Liver (tissue), 9 donors: ENCODE measurements around the gene FAU. TPM values are rescaled to one million over a fixed set of nuclear protein-coding genes. Genes with fewer than 3 reads are reported as not detected.

Experiments
- DNase-seq: peaks from one replicate; pipeline ENCODE4 v3.0.0-alpha.2; 2017; ENCODE audit warnings: low spot score
- H3K27ac ChIP-seq, 2 donors: one replicate each; pipeline ENCODE4 v1.7.0; 2013; ENCODE audit warnings: inconsistent platforms in 2 of 2, low read length in 2 of 2, control low read depth in 1 of 2, low read depth in 1 of 2, mild to moderate bottlenecking in 1 of 2
- H3K27me3 ChIP-seq, 4 donors: one replicate each; pipeline versions ENCODE4 v1.6.1 to v1.7.0; 2013; ENCODE audit warnings: low read length in 3 of 4, inconsistent platforms in 1 of 4, mild to moderate bottlenecking in 1 of 4, moderate library complexity in 1 of 4; ENCODE audit not compliant: control insufficient read depth in 4 of 4, insufficient read depth in 4 of 4
- H3K36me3 ChIP-seq, 4 donors: one replicate each; pipeline versions ENCODE4 v1.6.1 to v1.7.0; 2013; ENCODE audit warnings: low read length in 3 of 4, mild to moderate bottlenecking in 3 of 4, low read depth in 1 of 4, moderate library complexity in 1 of 4; ENCODE audit not compliant: control insufficient read depth in 4 of 4, insufficient read depth in 3 of 4
- H3K4me1 ChIP-seq, 4 donors: one replicate each; pipeline versions ENCODE4 v1.6.1 to v1.7.0; 2013; ENCODE audit warnings: low read length in 3 of 4, mild to moderate bottlenecking in 3 of 4, moderate library complexity in 1 of 4; ENCODE audit not compliant: control insufficient read depth in 4 of 4, insufficient read depth in 4 of 4
- H3K4me3 ChIP-seq, 3 donors: one replicate each; pipeline versions ENCODE4 v1.6.1 to v1.7.0; 2013; ENCODE audit warnings: low read length in 3 of 3, control low read depth in 1 of 3, low read depth in 1 of 3, mild to moderate bottlenecking in 1 of 3
- H3K9ac ChIP-seq, 2 donors: one replicate each; pipeline ENCODE4 v1.7.0; 2013; ENCODE audit warnings: low read length in 2 of 2, mild to moderate bottlenecking in 2 of 2, moderate library complexity in 2 of 2, control low read depth in 1 of 2, low read depth in 1 of 2
- H3K9me3 ChIP-seq, 4 donors: one replicate each; pipeline versions ENCODE4 v1.6.1 to v1.7.0; 2013; ENCODE audit warnings: low read length in 3 of 4; ENCODE audit not compliant: control insufficient read depth in 4 of 4
- CTCF ChIP-seq: fragments of 150-350 bp; IDR thresholded peaks from 2 replicates; pipeline ENCODE4 v1.5.1; 2017; ENCODE audit warnings: improper control_type of control experiment, low read depth, low read length; ENCODE audit not compliant: missing input control
- FOXA1 ChIP-seq: IDR thresholded peaks from 2 replicates; pipeline ENCODE4 v1.6.1; 2016; ENCODE audit warnings: antibody characterized with exemption
- FOXA2 ChIP-seq: IDR thresholded peaks from 2 replicates; pipeline ENCODE4 v1.6.1; 2016; ENCODE audit warnings: antibody characterized with exemption
- GABPA ChIP-seq, 2 donors: IDR thresholded peaks in 1 of 2; conservative IDR thresholded peaks in 1 of 2; 2 replicates each; pipeline ENCODE4 v1.6.1; 2016; ENCODE audit warnings: antibody characterized with exemption in 2 of 2, mild to moderate bottlenecking in 1 of 2, moderate library complexity in 1 of 2
- HNF4G ChIP-seq: IDR thresholded peaks from 2 replicates; pipeline ENCODE4 v1.6.1; 2016; ENCODE audit warnings: antibody characterized with exemption
- JUND ChIP-seq, 2 donors: IDR thresholded peaks; 2 replicates each; pipeline ENCODE4 v1.6.1; 2016; ENCODE audit warnings: antibody characterized with exemption in 2 of 2
- MAX ChIP-seq: IDR thresholded peaks from 2 replicates; pipeline ENCODE4 v1.6.1; 2016; ENCODE audit warnings: antibody characterized with exemption
- NR2F2 ChIP-seq: IDR thresholded peaks from 2 replicates; pipeline ENCODE4 v1.6.1; 2016; ENCODE audit warnings: antibody characterized with exemption
- RAD21 ChIP-seq, 2 donors: IDR thresholded peaks; 2 replicates each; pipeline ENCODE4 v1.6.1; 2016; ENCODE audit warnings: antibody characterized with exemption in 2 of 2, mild to moderate bottlenecking in 2 of 2
- REST ChIP-seq: IDR thresholded peaks from 2 replicates; pipeline ENCODE4 v1.6.1; 2016; ENCODE audit warnings: antibody characterized with exemption, mild to moderate bottlenecking
- RXRA ChIP-seq, 2 donors: IDR thresholded peaks; 2 replicates each; pipeline ENCODE4 v1.6.1; 2017 to 2018; ENCODE audit warnings: antibody characterized with exemption in 2 of 2, mild to moderate bottlenecking in 1 of 2
- TAF1 ChIP-seq: conservative IDR thresholded peaks from 2 replicates; pipeline ENCODE4 v1.6.1; 2016; ENCODE audit warnings: antibody characterized with exemption, mild to moderate bottlenecking
- ZBTB33 ChIP-seq: IDR thresholded peaks from 2 replicates; pipeline ENCODE4 v1.6.1; 2016; ENCODE audit warnings: antibody characterized with exemption
- WGBS: extraction: QIAGEN DNeasy Blood & Tissue Kit; methylation state at CpG from one replicate; pipeline ENCODE4 v1.1.7; 2013; 5-methylcytosine and 5-hydroxymethylcytosine counted together
- polyA plus RNA-seq, 2 donors: library from polyadenylated mRNA; stranded (reverse) in 1 of 2; unstranded in 1 of 2; fragments of 200-250 nt in 1 of 2; fragments of >200 nt in 1 of 2; fragmentation: Nextera tagmentation in 1 of 2; extraction: Ambion mirVana in 1 of 2; gene quantifications; one replicate each; pipeline versions ENCODE4 v1.2.1 to v1.2.3, GENCODE V29; 2013 to 2015
- total RNA-seq, 2 donors: library from RNA; depleted of rRNA; stranded (reverse); fragments of >200 nt; gene quantifications; one replicate each; pipeline ENCODE4 v1.2.3, GENCODE V29; 2014
- donor health status: healthy.
- donor health status: healthy.
- donor health status: healthy.
- donor health status: healthy.
- donor health status: healthy.

Gene FAU
- total and polyA plus RNA-seq, 4 donors, result 199 to 535 (median 362) TPM

- H3K27ac ChIP-seq, result no peak overlapping the region
- H3K4me3 ChIP-seq, result no peak overlapping the region
- H3K9me3 ChIP-seq, result no peaks in the 10 kb centered on the region
- peaks cover 10 to 23% (median 18%) of the 10 kb centered on the region in 4 donors for H3K4me1 ChIP-seq
- DNase-seq, result no peak
- H3K9ac ChIP-seq, result no peak overlapping the region
- no peak for TF ChIP-seq HNF4G
- H3K27me3 ChIP-seq, result no peaks in the 10 kb centered on the region
- H3K36me3 ChIP-seq, result peaks cover 5 to 39% (median 13%) of the 10 kb centered on the region in 4 donors
- 95% methylated on average over 15 of the region's 15 CpGs for WGBS
These were observed 34.1 kb downstream of the FAU start for GRCh38 chr11:65087827-65088226.

- H3K36me3 ChIP-seq, result peaks cover 5 to 39% (median 13%) of the 10 kb centered on the region in 4 donors
- WGBS, result 91% methylated on average over 11 of the region's 11 CpGs
- DNase-seq, result no peak
- no peaks in the 10 kb centered on the region for H3K9me3 ChIP-seq
- no peak overlapping the region for H3K9ac ChIP-seq
- H3K4me1 ChIP-seq, result peaks cover 10 to 23% (median 18%) of the 10 kb centered on the region in 4 donors
- TF ChIP-seq CTCF (no peak), RAD21 (IDR thresholded peaks at IDR 0.05) (no peak), HNF4G (no peak), GABPA (IDR thresholded peaks at IDR 0.05 in 1 of 2, conservative IDR thresholded peaks at IDR 0.05 in 1 of 2) (no peak), NR2F2 (no peak), TAF1 (no peak), REST (no peak)
- H3K27me3 ChIP-seq, result no peaks in the 10 kb centered on the region
- no peak overlapping the region for H3K27ac ChIP-seq
- H3K4me3 ChIP-seq, result no peak overlapping the region
These were observed 34.7 kb downstream of the FAU start for GRCh38 chr11:65087216-65087615.

- TF ChIP-seq FOXA1, result no peak
- no peak for TF ChIP-seq RXRA (IDR thresholded peaks at IDR 0.05)
- no peak for TF ChIP-seq RAD21 (IDR thresholded peaks at IDR 0.05)
- TF ChIP-seq GABPA (IDR thresholded peaks at IDR 0.05 in 1 of 2, conservative IDR thresholded peaks at IDR 0.05 in 1 of 2), result no peak
- no peak for TF ChIP-seq ZBTB33
- TF ChIP-seq HNF4G, result no peak
- TF ChIP-seq JUND (IDR thresholded peaks at IDR 0.05), result no peak
- no peak for TF ChIP-seq FOXA2
- no peak for TF ChIP-seq MAX
- Histone ChIP-seq H3K27me3 (no peaks in the 10 kb centered on the region), H3K27ac (no peak overlapping the region), H3K9me3 (no peaks in the 10 kb centered on the region), H3K4me3 (no peak overlapping the region), H3K36me3 (peaks cover 5 to 39% (median 13%) of the 10 kb centered on the region in 4 donors), H3K4me1 (peaks cover 10 to 23% (median 18%) of the 10 kb centered on the region in 4 donors), H3K9ac (no peak overlapping the region)
- 95% methylated on average over 9 of the region's 9 CpGs for WGBS
- no peak for DNase-seq
These were observed 35.1 kb downstream of the FAU start for GRCh38 chr11:65086809-65087208.
